Fibroblast of skin of left biceps (primary cell): ENCODE data around the gene HSPA4.
A peak's percentile ranks its signal among the peaks of the same experiment; 100 is the strongest.

Source experiments
- DNase-seq, 2 experiments: peaks; one replicate each; pipeline ENCODE4 v3.0.0-alpha.2; 2013; ENCODE audit warnings: low read depth in 2 of 2

Gene HSPA4

DNA sequence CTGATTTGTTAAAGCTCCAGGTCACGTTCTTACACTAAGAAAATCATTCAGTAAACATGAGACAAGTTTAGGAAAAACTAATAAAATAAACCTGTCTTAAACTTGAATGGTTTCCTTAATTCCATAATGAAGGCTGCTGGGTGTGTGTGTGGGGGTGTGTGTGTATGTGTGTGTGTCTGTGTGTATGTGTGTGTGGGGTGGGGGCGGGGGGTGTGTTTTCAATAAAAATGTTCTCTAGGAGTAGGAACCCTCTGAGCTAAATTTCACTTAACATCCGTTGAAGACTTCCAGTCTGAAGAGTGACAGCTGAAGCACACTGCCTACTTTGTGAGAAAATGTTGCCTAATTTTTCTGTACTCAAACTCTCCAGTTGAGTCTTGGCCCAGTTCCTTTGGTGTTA, 54.5 kb downstream of the HSPA4 start:
- DNase-seq, result no peak

DNA sequence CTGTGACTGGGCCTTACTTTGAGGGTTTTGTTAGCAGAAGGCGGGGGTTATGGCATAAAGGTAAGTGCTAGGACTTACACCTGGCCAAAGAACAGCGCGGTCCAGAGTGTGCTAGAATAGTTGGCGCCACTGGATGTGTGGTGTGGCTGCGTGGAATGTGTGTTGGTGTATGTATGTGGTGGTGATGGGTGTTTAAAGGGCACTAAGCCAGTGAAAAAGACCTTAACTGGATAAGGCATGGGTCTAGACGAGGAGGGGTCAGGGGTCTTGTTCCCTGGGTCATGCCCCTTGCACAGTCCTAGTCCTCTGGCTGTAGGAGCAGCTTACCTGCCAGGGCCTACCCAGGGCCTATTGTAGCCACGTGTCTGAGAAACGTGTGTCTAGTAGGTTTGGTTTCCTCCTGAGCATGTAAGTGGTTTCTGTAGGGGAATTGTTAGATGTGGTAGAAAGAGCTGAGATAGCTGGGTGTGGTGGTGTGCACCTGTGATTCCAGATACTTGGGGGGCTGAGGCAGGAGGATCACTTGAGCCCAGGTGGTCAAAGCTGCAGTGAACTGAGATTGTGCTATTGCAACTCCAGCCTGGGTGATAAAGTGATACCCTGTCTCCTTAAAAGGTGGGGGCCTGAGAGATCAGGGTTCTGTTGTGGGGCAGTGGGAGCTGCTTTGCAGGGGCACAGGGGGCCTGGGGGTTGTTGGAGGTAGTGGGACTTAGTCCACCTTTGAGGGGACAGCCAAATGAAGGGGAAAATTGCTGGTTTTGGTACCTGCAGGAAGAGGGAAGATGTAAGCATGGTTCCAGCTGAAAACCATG, 55.2 kb downstream of the HSPA4 start:
- no peak for DNase-seq

DNA sequence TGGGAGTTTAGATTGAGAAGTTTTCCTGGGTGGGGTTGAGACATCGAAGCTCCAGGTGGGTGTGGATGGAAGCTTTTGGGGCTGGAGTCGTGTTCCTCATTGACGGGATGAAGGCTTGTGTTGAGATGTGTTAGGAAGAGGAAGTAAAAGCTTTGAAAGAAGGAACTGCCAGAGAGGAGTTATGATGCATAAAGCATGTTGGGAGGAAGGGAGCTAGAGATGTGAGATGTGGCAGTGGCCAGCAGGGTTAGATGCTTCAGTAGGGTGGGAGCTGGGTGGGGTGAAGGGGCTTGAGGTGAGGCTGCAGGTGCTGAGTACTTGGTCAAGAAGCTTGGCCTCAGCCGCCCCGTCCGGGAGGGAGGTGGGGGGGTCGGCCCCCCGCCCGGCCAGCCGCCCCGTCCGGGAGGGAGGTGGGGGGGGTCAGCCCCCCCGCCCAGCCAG, 56.7 kb downstream of the HSPA4 start:
- DNase-seq, result no peak

DNA sequence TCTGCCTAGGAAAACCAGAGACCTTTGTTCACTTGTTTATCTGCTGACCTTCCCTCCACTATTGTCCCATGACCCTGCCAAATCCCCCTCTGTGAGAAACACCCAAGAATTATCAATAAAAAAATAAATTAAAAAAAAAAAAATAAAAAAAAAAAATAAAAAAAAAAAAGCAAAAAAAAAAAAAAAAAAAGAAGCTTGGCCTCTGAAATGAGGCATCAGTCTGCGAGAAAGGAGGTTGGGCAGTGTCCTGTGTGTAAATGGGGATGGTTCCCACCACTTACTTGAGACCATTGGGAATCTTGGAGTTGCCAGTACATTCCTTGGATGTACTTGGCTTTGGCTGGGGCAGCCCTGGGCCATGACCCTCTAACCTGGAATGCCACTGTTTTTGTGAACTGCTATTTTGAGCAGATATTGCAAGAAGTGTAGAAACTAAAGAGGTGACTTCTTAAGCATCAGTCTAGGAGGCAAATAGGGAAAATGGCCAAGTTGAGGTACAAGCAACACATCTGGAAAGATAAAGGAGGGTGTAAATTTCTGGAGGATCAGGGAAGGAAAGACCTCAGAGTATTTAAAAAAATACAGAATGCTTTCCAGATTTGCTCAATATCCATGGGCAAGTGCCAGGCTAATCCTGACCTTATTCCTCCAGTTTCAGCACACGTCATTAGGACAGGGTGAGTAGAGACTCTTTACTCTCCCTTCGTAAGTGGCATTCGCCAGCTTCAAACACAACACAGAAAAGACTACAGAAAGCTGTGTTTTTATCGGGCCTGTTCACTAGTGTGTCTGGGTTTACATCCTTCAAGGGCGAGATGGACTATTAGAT, 58.1 kb downstream of the HSPA4 start:
- DNase-seq, result no peak

DNA sequence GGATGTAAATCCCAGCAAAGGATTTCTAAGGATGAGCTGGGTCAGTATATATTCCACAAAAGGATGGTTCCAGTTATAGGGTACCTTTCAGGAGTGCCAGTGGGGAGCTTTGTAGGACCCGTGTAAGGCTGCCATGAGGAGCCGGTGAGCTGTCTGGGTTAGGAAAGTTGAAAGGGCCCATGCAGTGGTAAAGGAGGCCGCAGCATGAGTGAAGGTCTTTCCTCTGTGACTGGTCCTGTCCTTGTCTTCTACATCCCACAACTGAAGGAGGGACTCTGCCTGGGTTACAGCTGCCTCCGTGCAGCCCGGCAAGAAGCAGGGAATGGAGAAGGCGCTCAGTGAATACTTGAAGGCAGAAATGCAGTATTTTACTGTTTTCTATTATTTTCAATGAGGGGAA, 58.9 kb downstream of the HSPA4 start:
- no peak for DNase-seq

DNA sequence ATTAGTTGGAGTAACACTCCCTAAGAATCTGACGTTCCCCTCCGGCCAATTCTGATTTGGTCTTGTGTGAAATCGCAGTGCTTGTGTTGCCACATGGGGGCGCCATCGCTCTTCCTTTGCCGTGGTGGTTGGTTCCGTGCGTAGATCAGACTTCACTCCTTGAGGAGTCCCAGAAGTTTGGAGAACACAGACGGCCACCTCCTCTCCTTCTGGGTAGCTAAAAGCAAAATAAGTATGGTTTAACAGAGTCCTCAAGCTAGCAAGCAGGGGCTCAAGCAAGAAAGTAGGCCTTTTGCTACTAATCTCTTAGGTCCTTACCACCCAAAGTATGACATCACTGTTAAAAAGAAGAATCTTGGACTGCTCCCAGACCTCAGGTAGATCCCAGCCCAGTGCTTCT, 59.5 kb downstream of the HSPA4 start:
- DNase-seq, result peak; percentile 37 to 48

DNA sequence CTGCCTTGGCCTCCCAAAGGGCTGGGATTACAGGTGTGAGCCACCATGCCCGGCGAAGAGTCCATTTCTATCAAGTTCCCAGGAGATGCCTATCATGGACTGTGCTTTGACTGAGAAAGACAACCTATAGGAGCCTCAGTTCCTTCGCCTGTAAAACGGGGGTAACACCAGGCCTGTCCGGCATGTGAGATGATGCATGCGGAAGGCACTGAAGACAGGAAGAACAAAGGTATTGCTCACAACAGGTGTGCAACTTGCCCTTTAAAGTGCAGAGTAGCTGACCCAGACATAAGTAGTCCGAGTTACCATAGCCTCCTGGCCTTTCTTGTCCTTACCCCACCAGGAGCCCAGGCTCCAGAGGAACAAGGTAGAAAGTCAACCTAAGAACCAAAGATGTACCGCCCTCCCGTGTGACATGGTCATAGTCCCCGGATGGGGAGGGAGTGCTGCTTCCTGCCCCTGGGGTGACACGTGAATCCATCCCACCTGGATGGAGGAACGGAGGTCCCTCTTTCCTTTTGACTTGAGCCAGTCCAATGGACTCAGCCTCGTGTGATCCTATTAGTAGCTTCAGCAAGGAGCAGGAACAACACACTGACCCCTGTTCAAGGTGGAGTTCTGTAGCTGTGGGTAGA, 60.3 kb downstream of the HSPA4 start:
- no peak for DNase-seq

DNA sequence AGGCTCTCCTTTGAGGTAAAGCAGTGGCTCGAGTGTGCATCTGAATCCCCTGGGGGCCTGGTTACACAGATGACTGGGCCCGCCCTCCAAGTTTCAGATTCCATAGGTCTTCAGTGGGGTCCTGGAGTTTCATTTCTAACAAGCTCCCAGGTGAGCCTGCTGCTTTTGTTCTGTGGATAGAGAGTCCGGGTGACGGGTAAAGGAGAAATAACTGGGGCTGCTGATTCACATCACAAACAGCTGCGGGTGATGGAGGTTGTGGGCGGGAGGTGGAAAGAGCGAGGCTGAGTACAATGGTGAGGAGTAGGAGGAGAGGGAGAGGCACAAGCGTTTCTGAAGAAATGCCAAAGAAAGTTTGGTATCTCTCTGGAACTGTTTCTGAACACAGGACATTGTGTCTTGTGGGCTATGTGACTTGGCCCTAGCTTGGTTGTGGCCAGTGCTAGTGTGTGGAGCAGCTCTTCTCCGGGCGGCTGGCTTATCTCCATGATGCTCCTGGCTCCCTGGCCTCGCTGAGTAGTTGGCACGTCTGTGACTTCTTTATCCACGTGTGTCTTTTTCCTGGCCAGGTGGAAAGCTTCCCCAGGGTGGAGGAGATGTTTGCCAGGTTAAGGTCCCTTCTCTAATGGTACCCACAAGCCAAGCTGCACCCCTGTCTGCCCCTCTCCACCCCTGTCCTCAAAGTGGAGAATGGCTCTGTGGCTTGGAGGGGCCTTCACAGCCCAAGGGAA, 61.7 kb downstream of the HSPA4 start:
- DNase-seq, result no peak

DNA sequence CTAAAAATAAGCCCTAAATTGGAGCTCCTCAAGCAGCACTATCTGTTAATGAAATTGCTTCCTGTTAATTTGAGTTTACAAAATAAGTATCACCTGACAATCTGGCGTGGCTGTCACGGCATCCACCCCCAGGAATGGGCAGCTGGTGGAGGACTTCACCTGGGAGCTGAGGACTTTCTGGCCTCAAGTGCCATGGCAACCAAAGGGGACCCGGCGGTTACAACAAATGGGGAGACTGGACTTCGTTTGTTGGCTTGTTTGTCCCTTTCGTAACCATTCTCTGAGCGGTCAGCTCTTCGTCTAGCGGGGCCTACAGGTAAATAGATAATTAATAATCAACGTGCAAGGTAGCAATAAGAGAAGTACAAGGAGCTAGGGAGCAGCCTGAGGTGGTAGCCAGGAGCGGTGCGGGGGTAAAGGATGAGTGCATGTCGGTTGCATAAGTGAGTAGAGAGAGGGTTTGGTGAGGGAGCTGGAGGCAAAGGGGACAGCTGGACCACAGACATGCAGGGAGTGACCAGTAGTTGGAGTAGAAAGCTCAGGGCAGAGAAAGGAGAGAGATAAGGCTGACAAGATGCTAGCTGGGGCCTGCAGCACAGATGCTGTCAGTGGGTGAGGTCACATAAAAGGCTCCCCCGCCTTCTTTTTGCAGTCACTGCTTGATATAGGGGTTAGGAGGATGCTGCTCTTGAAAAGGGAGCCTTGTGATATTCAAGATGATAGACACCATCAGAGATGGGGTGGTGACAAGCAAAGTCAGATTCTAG, 62.5 kb downstream of the HSPA4 start:
- no peak for DNase-seq

DNA sequence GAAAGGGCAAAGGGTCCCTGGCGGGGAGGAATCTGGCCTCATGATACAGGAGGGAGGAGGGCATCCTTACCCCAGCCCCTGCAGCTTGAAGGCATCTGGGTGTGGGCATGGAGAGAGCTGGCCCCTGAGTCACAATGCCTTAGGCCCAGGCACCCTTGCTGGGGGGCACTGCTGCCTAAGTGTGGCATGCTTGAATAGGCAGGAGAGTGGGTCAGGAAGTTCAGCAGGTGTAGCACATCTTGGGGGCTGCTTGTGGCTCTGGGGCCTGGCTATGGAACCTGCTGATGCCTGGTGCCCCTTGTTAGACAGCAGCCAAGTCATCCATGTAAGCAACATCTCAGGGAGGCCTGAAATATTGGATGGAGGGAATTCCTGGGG, 63.1 kb downstream of the HSPA4 start:
- no peak for DNase-seq

DNA sequence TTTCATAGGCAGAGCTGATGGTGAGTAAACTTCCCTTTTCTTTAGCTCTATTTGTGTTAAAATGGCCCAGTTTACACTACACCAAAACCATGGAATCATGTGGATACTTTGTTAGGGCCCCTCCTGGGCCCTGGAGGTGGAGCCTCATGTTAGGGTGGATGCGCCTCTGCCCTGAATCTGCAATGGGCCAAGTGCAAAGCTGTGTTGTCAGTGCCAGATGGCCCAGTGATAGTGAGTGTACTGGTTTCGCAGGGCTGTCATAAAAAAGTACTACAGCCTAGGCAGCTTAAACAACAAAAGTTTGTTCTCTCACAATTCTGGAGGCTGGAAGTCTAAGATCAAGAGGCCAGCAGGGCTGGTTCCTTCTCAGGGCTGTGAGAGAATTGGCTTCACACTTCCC, 64.8 kb downstream of the HSPA4 start:
- no peak for DNase-seq

DNA sequence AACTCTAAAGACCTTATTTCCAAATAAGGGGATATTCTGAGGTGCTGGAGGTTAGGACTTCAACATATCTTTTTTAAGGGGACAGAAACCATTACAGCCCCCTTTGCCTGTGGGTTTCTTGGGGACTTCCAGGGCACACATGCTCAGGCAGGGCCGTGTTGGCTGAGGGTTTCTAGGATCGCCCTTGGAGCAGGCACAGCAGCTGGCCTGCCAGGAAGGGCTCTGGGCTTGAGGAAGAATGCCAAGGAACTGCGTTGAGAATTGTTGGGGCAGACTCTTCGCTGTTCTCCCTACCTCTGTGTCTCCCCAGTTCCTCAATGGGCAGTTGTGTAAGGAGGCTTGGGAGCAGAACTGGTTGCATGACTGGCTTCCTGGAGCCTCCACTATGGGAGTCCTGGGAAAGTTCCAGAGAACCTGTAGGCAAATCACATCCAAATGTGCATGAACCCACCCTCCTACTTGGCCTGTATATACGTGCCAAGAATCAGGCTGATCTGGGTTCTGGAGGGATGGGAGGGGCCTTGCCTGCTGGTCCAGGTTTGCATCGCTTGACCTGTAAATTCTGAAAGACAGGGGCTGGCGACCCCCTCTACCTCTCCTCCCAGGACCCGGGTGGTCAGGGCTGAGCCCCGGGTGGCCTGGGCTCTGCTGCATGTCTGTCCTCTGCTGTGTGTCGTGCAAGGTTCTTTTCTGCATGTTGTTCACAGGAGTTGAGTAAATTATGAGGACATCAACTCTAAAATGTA, 65.5 kb downstream of the HSPA4 start:
- no peak for DNase-seq

DNA sequence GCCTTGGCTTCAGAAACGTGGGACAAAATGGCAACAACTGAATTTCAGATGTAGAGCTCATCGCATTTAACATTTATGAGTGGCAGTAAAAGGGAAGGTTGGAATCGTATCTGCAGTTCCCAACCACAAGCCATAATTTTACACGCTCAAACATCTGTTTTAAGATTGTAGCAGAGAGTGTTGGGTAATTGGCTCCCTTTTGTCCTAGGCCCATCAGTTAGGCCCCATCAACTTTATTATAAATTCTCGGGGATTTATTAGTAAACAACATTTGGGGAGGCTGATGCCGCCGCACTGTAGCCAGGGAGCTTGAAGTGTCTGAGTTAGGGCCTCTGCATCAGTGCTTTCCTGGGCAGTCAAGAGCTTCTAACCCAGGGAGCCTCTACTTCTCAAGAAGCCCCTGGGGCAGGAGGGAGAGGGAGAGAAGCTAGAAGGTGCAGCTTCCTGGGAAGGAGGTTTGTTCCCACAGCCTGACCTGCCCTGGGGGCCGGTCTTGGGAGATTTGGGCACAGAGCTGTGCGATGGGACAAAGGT, 66.2 kb downstream of the HSPA4 start:
- no peak for DNase-seq

DNA sequence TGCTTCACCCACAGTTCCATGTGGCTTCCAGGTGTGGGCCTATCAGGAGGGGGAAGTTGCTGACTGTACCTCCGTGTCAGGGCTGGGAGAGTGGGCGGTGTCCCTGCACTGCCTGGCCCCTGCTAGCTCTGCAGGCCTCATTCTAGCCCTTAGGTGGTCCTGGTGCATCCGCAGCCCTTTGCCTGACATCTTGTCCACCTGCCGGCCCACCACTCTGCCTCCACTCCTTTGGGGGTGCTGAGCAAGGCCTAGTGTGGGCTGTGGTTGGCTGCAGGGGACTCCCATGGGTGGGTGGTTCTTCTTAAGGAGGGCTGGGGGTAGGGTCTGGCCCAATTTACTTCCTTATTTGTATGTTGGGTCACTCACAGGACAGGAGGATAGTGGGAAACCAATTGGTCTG, 66.9 kb downstream of the HSPA4 start:
- no peak for DNase-seq

DNA sequence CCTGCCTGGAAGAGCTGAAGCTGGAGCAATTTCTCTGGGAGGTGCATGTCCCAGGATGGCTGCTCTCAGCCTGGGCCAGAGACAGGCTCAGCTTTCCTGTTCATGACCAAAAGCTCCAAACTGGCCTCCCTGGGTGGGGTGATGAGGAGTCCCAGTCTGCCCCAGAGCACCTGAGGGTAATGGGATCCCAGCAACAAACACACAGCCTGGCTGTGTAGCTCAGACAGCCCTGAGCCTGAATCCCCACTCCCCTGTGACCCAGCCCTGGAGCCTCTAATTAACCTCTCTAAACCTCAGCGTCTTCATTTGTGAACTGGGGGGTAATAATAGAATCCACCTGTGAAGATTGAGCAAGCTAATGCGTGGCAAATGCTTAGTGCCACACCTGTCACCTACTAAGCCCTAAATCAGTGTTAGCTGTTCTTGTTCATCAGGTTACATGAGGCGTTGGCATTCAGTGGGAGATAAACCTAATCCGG, 67.5 kb downstream of the HSPA4 start:
- DNase-seq, result no peak

DNA sequence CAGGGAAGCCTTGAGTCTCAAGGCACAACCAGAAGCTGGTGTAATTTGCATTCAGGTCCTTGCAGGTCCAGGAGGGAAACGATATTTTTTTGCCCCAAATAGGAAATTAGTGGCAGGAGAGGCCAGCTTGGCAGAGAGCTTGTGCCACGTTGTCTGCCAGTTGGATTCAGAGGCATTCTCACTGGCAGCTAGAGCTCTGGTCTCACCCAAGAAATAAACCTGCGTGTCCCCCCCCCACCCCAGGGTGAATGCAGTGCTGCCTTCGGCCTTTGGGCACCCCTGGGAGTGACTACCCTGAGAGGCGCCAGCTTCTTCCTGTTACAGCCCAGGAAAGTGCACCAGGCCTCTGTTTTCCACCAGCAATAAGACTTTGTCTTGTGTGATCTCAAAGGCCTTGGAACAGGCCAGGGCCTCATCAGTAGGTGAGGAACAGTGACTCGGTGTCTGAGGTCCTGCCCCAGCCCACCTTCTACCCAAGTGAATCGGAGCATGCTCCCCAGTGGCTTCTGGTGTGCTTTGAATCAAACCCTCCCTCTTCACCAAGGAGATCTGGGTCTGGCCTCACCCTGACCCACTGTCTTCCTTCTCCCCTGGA, 68.4 kb downstream of the HSPA4 start:
- DNase-seq, result no peak

DNA sequence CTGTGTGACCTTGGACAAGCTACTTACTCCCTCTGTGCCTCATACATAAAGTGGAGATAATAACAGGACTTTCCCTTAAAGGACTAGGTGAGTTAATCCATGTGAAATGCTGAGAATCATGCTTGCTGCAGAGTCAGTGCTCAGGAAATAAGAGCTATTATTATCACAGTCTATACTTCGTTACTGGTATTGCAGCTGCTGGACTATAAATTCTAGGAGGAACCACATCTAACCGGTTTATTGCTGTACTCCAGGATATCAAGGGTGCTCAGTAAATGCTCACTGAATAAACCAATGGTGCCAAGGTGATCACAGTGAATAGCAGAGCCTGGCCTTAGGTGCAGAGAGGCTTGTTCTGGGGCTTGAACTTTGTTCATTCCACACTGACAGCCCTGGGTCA, 69.3 kb downstream of the HSPA4 start:
- no peak for DNase-seq

DNA sequence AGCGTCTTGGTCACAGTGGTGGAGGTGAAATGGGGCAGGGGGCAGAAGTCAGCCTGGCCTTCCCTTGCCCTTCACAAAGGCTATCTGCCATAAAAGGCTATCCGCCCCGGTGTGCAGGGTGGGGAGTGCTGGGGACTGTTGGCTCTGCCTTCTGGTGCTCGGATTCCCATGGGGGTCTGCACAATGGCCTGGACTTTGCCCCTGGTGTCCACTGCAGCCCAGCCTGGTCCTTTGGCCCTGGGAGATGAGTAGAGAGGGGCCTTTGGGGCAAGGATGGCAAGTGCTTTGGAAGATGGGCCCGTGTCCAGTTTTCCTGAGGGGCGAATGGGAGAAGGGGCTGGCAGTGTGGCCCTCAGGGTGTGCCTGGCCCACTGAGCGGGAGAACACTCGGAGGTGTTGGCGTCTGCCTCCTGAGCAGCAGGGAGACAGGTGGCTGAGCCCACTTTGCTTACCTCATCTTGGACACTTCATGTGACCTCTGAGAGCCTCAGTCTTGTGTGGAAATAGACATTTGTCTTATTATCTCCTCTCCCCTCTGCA, 69.9 kb downstream of the HSPA4 start:
- DNase-seq, result no peak

DNA sequence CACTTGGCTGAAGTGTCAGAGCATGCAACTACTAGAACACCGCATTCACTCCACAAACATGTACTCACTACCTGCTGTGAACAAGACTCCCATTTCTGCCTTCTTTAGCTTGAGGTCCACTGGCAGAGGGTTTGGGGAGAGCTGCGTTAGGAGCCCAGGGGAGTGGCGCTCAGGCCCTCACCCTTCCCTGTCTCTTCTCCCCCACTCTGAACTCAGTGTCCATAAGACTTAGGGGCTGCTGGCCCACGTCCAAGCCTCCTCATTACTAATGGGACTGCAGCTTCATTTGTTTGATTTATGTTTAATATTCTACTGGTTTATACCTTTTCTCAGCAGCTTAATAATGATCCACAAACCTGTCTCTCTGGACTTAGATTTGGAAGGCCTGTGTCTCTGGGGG, 70.9 kb downstream of the HSPA4 start:
- DNase-seq, result no peak
